GM18907 (cell line): ENCODE data around the gene STEAP4.

ENCODE experiments used
- ATAC-seq: cut with Tn5 transposase; IDR thresholded peaks from one replicate; pipeline ENCODE4 v1.9.1; 2021; ENCODE audit warnings: mild to moderate bottlenecking, moderate library complexity; ENCODE audit not compliant: unreplicated experiment

Gene STEAP4

DNA sequence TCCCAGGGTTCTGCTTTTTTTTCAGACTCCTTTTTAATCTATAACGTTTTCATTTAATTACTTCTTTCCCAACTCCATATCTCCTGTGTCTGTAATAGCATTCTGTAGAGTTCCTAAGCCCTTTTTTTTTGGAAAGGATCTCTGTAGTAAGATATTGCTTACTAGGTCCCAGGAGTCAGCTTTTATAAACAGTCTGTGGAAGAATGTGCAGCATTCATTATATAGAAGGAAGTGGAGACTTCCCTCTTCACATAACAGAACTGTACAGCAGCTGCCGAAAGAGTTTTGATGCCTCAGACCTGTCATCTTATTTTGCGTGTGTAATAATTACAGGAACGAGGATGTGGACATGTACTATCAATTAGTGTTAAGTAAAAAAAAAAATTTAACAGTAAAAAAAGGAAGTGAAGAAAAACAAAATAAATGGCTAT, 7.4 kb upstream of the STEAP4 start:
- no peak for ATAC-seq

GRCh38 chr7:88312061-88312663, 5.5 kb upstream of the STEAP4 start:
- ATAC-seq: no peak

GRCh38 chr7:88311675-88312036, 5.0 kb upstream of the STEAP4 start:
- no peak for ATAC-seq

DNA sequence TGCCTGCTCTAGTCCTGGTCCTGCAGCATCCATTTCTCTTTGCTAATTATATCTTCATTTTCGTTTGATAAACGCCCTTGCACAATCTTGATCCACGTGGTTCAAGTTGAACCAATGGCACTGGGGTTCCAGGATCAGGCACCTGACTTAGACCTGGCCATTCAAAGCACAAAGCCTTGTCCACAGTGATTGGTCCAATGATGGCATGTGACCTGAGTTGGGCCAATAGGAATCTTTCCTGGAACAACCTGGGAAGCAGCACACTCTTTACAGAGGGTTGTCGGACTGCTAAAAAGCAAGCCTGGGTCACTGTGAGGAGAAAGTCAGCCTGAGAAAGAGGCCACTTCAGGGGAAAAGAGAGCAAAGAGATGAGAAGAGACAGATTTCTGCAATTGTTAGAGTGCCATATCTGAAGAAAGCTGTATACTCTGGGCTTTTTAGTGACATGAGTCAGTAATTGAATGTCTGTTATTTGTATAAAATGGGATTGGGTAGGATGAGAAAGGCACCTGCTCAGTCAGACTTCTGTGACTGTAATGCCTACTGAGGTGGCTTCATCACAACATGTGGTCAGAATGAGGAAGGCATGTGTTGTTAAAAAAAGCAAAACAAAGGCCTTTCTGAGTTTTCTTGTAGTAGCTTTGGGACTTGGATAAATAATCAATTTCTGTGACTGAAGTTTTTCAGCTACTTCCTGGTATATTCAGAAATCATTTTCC, 4.4 kb upstream of the STEAP4 start:
- ATAC-seq: no peak

GRCh38 chr7:88309819-88310218, 3.1 kb upstream of the STEAP4 start:
- ATAC-seq: no peak

DNA sequence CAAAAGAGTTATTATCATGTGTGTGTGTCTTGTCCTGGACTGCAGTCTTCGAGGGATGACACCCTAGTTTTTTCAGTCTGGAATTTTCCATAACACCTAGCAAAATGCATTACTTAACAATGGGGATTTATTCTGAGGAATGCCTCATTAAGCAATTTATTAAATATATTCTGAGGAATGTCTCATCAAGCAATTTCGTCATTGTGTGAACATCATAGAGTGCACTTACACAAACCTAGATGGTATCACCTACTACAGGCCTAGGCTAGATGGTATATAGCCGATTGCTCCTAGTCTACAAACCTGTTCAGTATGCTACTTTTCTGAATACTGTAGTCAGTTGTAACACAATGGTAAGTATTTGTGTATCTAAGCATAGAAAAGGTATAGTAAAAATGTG, 1.1 kb upstream of the STEAP4 start:
- ATAC-seq: no peak

GRCh38 chr7:88307412-88307811, 718 bp upstream of the STEAP4 start:
- ATAC-seq: no peak

DNA sequence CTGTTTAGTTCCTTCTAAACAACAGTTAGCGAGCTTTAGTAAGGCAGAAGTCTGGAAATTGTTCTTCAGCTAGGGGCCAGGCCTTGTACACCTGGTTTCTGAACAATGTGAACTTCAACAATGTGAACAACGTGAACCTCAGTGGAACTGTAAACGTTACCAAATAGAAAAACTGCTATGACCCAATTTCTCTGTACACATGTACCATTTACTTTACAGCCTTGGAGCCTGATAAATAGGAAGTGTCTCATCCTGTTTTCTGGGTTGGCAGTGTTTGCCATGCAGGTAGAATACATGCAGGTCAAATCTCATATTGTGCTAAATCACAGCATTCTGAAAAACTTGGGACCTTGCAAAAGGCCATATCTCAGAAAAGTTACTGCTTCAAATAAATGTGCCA, 1.6 kb downstream of the STEAP4 start:
- no peak for ATAC-seq

GRCh38 chr7:88302486-88302885, 4.2 kb downstream of the STEAP4 start:
- ATAC-seq: no peak

DNA sequence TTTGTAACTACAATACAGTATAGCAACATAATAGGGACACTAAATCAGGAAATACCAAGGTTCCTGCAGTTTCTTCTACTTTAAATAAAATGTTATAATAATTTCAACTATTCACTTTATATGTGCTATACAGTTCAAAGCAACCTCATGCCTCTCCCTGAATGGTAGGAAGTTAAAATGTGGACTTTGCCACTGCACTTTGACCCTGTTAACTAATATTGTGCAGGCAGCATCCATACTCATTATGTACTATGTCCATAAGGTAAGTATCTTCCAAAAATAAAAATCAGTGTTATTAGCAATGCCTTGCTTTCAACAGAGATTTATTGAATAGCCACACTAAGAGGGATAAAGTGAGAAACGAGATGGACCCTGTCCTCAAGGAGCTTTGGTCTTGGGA, 4.8 kb downstream of the STEAP4 start:
- ATAC-seq: no peak

- ATAC-seq: no peak
Measured at GRCh38 chr7:88300401-88300945, 6.2 kb downstream of the STEAP4 start.

- no peak for ATAC-seq
Measured at GRCh38 chr7:88299126-88299525, 7.6 kb downstream of the STEAP4 start.

- ATAC-seq: no peak
Measured at GRCh38 chr7:88293866-88294265, 12.8 kb downstream of the STEAP4 start.

DNA sequence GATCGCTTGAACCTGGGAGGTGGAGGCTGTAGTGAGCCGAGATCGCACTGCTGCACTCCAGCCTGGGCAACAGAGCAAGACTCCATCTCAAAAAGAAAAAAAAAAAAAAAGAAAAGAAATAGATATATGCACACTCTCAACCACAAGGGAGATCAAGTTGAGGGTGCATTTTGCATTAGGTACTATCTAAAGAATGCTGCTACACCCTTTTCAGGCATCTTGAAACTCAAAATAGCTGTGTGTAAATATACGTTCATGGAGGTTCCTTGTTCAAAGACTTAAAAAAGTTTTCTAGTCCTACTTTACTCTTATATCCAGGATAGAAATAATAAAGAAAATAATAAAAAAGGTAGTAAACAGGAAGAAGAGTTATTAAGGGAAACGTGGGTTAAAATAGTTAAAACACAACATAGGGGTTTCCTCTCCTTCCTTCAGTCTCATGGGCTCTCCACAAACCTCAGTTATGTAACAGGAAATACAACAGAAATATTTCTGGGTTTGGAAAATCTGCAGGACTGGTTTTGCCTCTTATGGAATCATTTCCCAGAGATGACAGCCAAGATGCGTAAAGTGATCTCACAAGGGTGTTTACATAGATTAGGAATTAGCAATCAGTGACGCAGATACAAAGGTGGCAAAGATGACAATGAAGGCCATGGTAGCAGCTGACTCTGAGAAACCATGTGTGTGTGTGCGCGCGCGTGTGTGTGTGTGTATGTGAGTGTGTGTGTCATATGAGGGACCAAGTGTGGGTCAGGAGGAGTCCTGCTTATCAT, 15.1 kb downstream of the STEAP4 start:
- no peak for ATAC-seq

DNA sequence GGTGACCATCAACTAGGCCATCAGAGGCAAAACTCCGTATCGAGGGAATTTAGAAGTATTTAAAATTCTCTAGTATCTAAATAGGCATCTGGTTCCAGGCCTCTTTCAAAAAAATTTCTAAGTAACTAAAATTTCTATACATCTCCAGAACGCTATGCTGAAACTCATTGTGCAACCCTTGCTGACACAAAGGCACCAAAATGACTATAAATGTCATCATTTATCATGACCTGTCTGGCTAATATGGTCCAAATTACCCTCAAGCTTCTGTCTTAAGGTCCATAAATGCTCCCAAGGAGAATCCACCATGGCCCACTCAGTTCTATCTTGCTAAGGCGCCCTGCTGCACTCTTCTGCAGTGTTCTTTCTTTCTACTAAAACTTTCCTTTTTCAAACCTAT, 16.2 kb downstream of the STEAP4 start:
- ATAC-seq: no peak

DNA sequence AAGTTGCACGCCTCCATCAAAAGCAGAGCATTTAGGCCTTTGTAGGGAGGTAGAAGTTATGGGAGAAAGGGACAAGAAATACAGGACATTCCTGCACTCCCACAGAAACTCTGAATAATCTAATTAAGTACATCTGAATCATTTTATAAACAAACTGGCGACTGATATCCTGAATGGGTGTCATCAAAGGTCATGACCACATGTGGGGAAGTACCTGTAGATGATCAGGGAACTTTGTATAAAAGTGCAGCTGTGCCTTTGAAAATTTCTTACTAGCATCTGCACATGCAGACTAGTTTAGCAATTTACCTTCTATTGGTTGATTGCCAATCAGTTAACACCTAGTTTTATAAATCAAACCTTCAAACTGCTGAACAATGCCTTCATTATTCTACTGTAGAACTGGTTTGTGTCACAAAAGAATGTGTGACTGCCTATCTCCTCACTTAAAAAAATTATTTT, 17.1 kb downstream of the STEAP4 start:
- ATAC-seq: no peak

- ATAC-seq: no peak
Measured at GRCh38 chr7:88281749-88282148, 24.9 kb downstream of the STEAP4 start.

DNA sequence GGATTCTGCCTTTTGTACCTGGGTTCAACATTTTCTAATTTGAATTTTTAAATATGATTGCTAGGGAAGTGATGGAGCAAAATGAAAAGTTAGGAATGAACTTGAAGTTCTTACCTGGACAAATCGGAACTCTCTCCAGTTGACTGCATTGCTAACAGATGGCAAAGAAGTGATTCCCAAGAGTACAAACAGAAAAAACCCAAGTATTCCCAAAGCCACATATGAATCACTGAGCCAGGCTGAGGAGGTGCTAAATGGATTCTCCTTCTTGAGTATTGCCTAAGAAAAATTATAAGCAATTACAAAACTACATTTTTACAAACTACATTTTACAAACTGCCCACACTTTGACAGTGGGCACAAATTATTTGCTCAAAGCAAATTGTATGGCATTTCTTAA, 25.9 kb downstream of the STEAP4 start:
- ATAC-seq: no peak

GRCh38 chr7:88279323-88279722, 27.4 kb downstream of the STEAP4 start:
- ATAC-seq: no peak

- ATAC-seq: no peak
Measured at GRCh38 chr7:88278881-88279280, 27.8 kb downstream of the STEAP4 start.

DNA sequence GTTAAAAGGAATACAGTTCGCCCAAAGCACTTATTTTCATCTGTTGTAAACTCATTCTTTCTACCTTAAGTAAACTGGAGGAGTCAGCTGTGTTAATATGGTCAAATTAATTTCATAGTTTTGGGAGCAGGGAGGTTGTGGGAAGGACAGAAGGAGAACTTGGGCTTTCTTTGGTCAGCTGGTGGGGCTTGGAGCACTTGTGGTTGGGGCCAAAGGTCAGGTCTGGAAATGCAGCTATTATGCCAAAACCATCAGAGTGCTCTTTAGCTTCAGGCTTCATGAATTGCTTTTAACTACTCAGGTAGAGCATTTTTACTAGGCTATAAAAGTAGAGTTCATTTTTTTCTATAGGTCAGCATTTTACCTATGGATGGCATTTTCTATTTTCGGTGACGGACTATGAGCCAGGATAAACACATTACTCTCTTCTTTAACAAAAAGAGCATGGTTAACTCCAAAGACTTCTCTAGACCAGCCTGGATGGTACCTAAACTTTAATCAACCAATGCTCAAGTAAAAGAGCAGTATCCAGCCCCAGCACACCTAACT, 30.0 kb downstream of the STEAP4 start:
- ATAC-seq: no peak
